IPS-18c (cell line): ENCODE data around the gene PGM5.

Source experiments
- H3K4me3 ChIP-seq: 2 replicates; pipeline ENCODE4 v1.7.0; 2013; ENCODE audit warnings: low read depth, mild to moderate bottlenecking, low read length, moderate library complexity; ENCODE audit not compliant: insufficient read depth
- H3K9me3 ChIP-seq: one replicate; pipeline ENCODE4 v1.6.1; 2013; ENCODE audit warnings: mild to moderate bottlenecking, low read length, moderate library complexity; ENCODE audit not compliant: control insufficient read depth, insufficient read depth

Gene PGM5

GRCh38 chr9:68538200-68538599 is 181.8 kb downstream of the PGM5 start:
- Histone ChIP-seq H3K4me3 (no peak overlapping the region), H3K9me3 (no peaks in the 10 kb centered on the region)

- Histone ChIP-seq H3K4me3 (no peak within 1 kb of the TSS), H3K9me3 (no peaks in the 10 kb centered on the region)
Observed at GRCh38 chr9:68540712-68541535, 184.5 kb downstream of the PGM5 start, which contains the start of gene TMEM252. TMEM252 (minus strand) TSS chr9:68540883; CDS start chr9:68540814, 69 bp downstream.

- H3K4me3 ChIP-seq: no peak overlapping the region
- no peaks in the 10 kb centered on the region for H3K9me3 ChIP-seq
Observed at GRCh38 chr9:68541568-68541967, 185.2 kb downstream of the PGM5 start.

GRCh38 chr9:68545033-68545705 is 188.8 kb downstream of the PGM5 start:
- H3K9me3 ChIP-seq: no peaks in the 10 kb centered on the region
- H3K4me3 ChIP-seq: no peak overlapping the region

- no peak overlapping the region for H3K4me3 ChIP-seq
Observed at GRCh38 chr9:68546596-68547390, 190.4 kb downstream of the PGM5 start.

GRCh38 chr9:68547417-68547816 is 191.0 kb downstream of the PGM5 start:
- Histone ChIP-seq H3K4me3 (no peak overlapping the region), H3K9me3 (no peaks in the 10 kb centered on the region)

More at GRCh38 chr9:68546596-68547390, 190.4 kb downstream of the PGM5 start:
- no peaks in the 10 kb centered on the region for H3K9me3 ChIP-seq

- H3K9me3 ChIP-seq: no peaks in the 10 kb centered on the region
- no peak overlapping the region for H3K4me3 ChIP-seq
Observed at GRCh38 chr9:68548241-68548640, 191.8 kb downstream of the PGM5 start.

GRCh38 chr9:68551191-68551590 is 194.8 kb downstream of the PGM5 start:
- Histone ChIP-seq H3K9me3 (no peaks in the 10 kb centered on the region), H3K4me3 (no peak overlapping the region)

- no peaks in the 10 kb centered on the region for H3K9me3 ChIP-seq
- no peak overlapping the region for H3K4me3 ChIP-seq
Observed at GRCh38 chr9:68552700-68553476, 196.5 kb downstream of the PGM5 start.

GRCh38 chr9:68555437-68556150 is 199.2 kb downstream of the PGM5 start:
- Histone ChIP-seq H3K9me3 (no peaks in the 10 kb centered on the region), H3K4me3 (no peak overlapping the region)

GRCh38 chr9:68558545-68558944 is 202.1 kb downstream of the PGM5 start:
- no peaks in the 10 kb centered on the region for H3K9me3 ChIP-seq
- no peak overlapping the region for H3K4me3 ChIP-seq

GRCh38 chr9:68560071-68560844 is 203.8 kb downstream of the PGM5 start:
- H3K4me3 ChIP-seq: no peak overlapping the region
- no peaks in the 10 kb centered on the region for H3K9me3 ChIP-seq

- Histone ChIP-seq H3K9me3 (no peaks in the 10 kb centered on the region), H3K4me3 (no peak overlapping the region)
Observed at GRCh38 chr9:68562461-68562860, 206.1 kb downstream of the PGM5 start.

GRCh38 chr9:68567565-68567964 is 211.2 kb downstream of the PGM5 start:
- H3K9me3 ChIP-seq: no peaks in the 10 kb centered on the region
- no peak overlapping the region for H3K4me3 ChIP-seq

- H3K9me3 ChIP-seq: no peaks in the 10 kb centered on the region
- no peak overlapping the region for H3K4me3 ChIP-seq
Observed at GRCh38 chr9:68574150-68574549, 217.7 kb downstream of the PGM5 start.

GRCh38 chr9:68575817-68576216 is 219.4 kb downstream of the PGM5 start:
- Histone ChIP-seq H3K9me3 (no peaks in the 10 kb centered on the region), H3K4me3 (no peak overlapping the region)
